CD4-positive, alpha-beta T cell treated with Interferon gamma for 1 hour (primary cell): Measurements from ENCODE around the gene ZKSCAN8.
"Not testable (repeated sequence)": the region's sequence is repeated elsewhere in the genome, so short reads cannot be mapped to it uniquely, and the experiment has no call there.

ENCODE experiments used
- DNase-seq: peaks from one replicate; pipeline ENCODE4 v3.0.0-alpha.2; 2020

Gene ZKSCAN8

GRCh38 chr6:28141500-28142329 lies at the start of gene ZKSCAN8:
Gene ZKSCAN8 (plus strand): TSS chr6:28141883. CDS start chr6:28148408, 6,525 bp downstream.
- DNase-seq, result peak; percentile 84

- DNase-seq, result not testable (repeated sequence)
These were observed 39.5 kb upstream of the ZKSCAN8 start for GRCh38 chr6:28102222-28102621.

- not testable (repeated sequence) for DNase-seq
These were observed 39.0 kb upstream of the ZKSCAN8 start for GRCh38 chr6:28102699-28103098.

GRCh38 chr6:28104392-28105244 lies 37.1 kb upstream of the ZKSCAN8 start:
- peak; percentile 87 for DNase-seq

GRCh38 chr6:28105245-28105639 lies 36.4 kb upstream of the ZKSCAN8 start:
- DNase-seq, result no peak

- no peak for DNase-seq
These were observed 34.2 kb upstream of the ZKSCAN8 start for GRCh38 chr6:28107506-28107905.

- no peak for DNase-seq
These were observed 29.7 kb upstream of the ZKSCAN8 start for GRCh38 chr6:28111964-28112363.

GRCh38 chr6:28115799-28116198 lies 25.9 kb upstream of the ZKSCAN8 start:
- DNase-seq, result no peak

- DNase-seq, result no peak
These were observed 24.2 kb upstream of the ZKSCAN8 start for GRCh38 chr6:28117386-28118050.

GRCh38 chr6:28118217-28118616 lies 23.5 kb upstream of the ZKSCAN8 start:
- DNase-seq, result no peak

GRCh38 chr6:28121876-28122275 lies 19.8 kb upstream of the ZKSCAN8 start:
- no peak for DNase-seq

GRCh38 chr6:28122283-28122682 lies 19.4 kb upstream of the ZKSCAN8 start:
- not testable (repeated sequence) for DNase-seq

- peak; percentile 80 for DNase-seq
These were observed 17.2 kb upstream of the ZKSCAN8 start, which contains the start of gene ZSCAN16 for GRCh38 chr6:28124350-28124970. Gene ZSCAN16 (plus strand): TSS chr6:28124609. CDS start chr6:28125444, 835 bp downstream.

- DNase-seq, result no peak
These were observed 16.7 kb upstream of the ZKSCAN8 start for GRCh38 chr6:28124971-28125353.

- DNase-seq, result no peak
These were observed 16.3 kb upstream of the ZKSCAN8 start for GRCh38 chr6:28125401-28125800.

GRCh38 chr6:28134015-28134414 lies 7.7 kb upstream of the ZKSCAN8 start:
- no peak for DNase-seq

GRCh38 chr6:28134716-28135115 lies 7.0 kb upstream of the ZKSCAN8 start:
- DNase-seq, result no peak

- DNase-seq, result no peak
These were observed 6.3 kb upstream of the ZKSCAN8 start for GRCh38 chr6:28135393-28135792.

GRCh38 chr6:28136585-28137504 lies 4.8 kb upstream of the ZKSCAN8 start:
- DNase-seq, result peak; percentile 77

- DNase-seq, result peak; percentile 20
These were observed 4.1 kb upstream of the ZKSCAN8 start for GRCh38 chr6:28137505-28137981.

GRCh38 chr6:28139860-28140543 lies 1.7 kb upstream of the ZKSCAN8 start:
- DNase-seq, result no peak
